Fibroblast of lung (primary cell): ENCODE results near the gene MSLN. TPM values are rescaled to one million over a fixed set of nuclear protein-coding genes. Genes with fewer than 3 reads are reported as not detected.

Source experiments
- DNase-seq, 2 donors: peaks; one replicate each; pipeline versions ENCODE4 v3.0.0 to v3.0.0-alpha.2; 2010; ENCODE audit warnings: low read depth in 2 of 2
- H2AFZ ChIP-seq: 2 replicates; pipeline ENCODE4 v1.5.1; 2012; ENCODE audit warnings: low read length, control low read depth, inconsistent platforms
- H3K27ac ChIP-seq: 2 replicates; pipeline ENCODE4 v1.5.1; 2011; ENCODE audit warnings: low read length, control low read depth; ENCODE audit not compliant: insufficient read depth
- H3K27me3 ChIP-seq: 2 replicates; pipeline ENCODE4 v1.5.1; 2011; ENCODE audit warnings: mild to moderate bottlenecking, low read length; ENCODE audit not compliant: control insufficient read depth, insufficient read depth
- H3K36me3 ChIP-seq: 2 replicates; pipeline ENCODE4 v1.5.1; 2011; ENCODE audit warnings: low read length; ENCODE audit not compliant: control insufficient read depth, insufficient read depth
- H3K4me1 ChIP-seq: 2 replicates; pipeline ENCODE4 v1.5.1; 2011; ENCODE audit warnings: low read length; ENCODE audit not compliant: control insufficient read depth, insufficient read depth; ENCODE audit errors: extremely low read depth
- H3K4me2 ChIP-seq: 2 replicates; pipeline ENCODE4 v1.5.1; 2011; ENCODE audit warnings: low read length, control low read depth; ENCODE audit not compliant: insufficient read depth; ENCODE audit errors: extremely low read depth
- H3K4me3 ChIP-seq, 4 experiments: fragments of 200-600 bp in 1 of 4; sonication (generic) in 1 of 4; replicated peaks in 1 of 4; 2 replicates each; pipeline ENCODE4 v1.5.1; 2011 to 2016; ENCODE audit warnings: low read length in 4 of 4, low read depth in 3 of 4, mild to moderate bottlenecking in 3 of 4, control low read depth in 2 of 4, inconsistent platforms in 1 of 4, mixed read lengths in 1 of 4; ENCODE audit not compliant: insufficient read depth in 1 of 4; ENCODE audit errors: control extremely low read depth in 1 of 4
- H3K79me2 ChIP-seq: 2 replicates; pipeline ENCODE4 v1.5.1; 2012; ENCODE audit warnings: mild to moderate bottlenecking, low read length, inconsistent platforms; ENCODE audit not compliant: control insufficient read depth, insufficient read depth
- H3K9ac ChIP-seq: 2 replicates; pipeline ENCODE4 v1.5.1; 2011; ENCODE audit warnings: mild to moderate bottlenecking, low read length, control low read depth; ENCODE audit not compliant: insufficient read depth
- H3K9me3 ChIP-seq: 2 replicates; pipeline ENCODE4 v1.5.1; 2012; ENCODE audit warnings: low read depth, low read length; ENCODE audit not compliant: control insufficient read depth, insufficient read depth
- H4K20me1 ChIP-seq: 2 replicates; pipeline ENCODE4 v1.5.1; 2011; ENCODE audit warnings: low read length; ENCODE audit not compliant: control insufficient read depth, insufficient read depth; ENCODE audit errors: extremely low read depth
- EZH2 ChIP-seq: IDR thresholded peaks from 2 replicates; pipeline ENCODE4 v1.5.1; 2012; ENCODE audit warnings: low read length, control low read depth, mild to moderate bottlenecking; ENCODE audit errors: missing control alignments
- polyA plus RNA-seq, 2 donors: library from polyadenylated mRNA; depleted of rRNA in 1 of 2; stranded (reverse) in 1 of 2; unstranded in 1 of 2; fragments of >200 nt; gene quantifications; 2 replicates each; pipeline ENCODE4 v1.2.1, GENCODE V29; 2011 to 2012; ENCODE audit warnings: missing spikeins in 1 of 2
- total RNA-seq: library from RNA; depleted of rRNA; stranded (reverse); fragments of >200 nt; gene quantifications from 2 replicates; pipeline ENCODE4 v1.2.1, GENCODE V29; 2014
- TF ChIP-seq, protein P1 (sequence below), 2 donors: IDR thresholded peaks in 1 of 2; conservative IDR thresholded peaks in 1 of 2; 1 replicate in 1 of 2; 2 replicates in 1 of 2; pipeline ENCODE4 v1.5.1; 2011 to 2012; ENCODE audit warnings: low read length in 2 of 2, control low read depth in 1 of 2, inconsistent platforms in 1 of 2, low read depth in 1 of 2, mild to moderate bottlenecking in 1 of 2

MSLN gene
- total and polyA plus RNA-seq, 2 donors (not counting 1 experiment from before 2014, with no cell fraction given), result not detected

DNA sequence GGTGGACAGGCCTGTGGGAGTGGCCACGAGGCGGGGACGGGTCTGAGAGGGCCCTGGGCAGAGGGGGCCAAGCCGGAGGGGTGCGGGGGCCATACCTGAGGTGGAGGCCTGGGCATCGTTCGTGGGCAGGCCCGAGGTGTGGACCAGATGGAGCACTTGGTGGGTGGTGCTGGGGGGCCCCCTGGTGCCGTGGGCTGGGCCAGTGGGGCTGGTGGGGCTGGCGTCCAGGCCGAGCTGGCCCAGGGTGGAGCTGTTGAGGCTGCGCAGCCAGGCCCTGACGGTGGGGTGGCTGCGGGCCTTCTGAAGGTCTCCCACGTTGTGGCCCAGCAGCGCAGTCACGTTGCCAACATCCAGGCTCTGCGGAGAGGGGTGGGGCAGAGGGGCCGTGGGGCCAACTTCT lies 9.4 kb downstream of the MSLN start:
- Histone ChIP-seq H3K36me3 (no peaks in the 10 kb centered on the region), H4K20me1 (no peaks in the 10 kb centered on the region), H3K27ac (no peak overlapping the region), H3K27me3 (no peaks in the 10 kb centered on the region), H3K9ac (no peak overlapping the region), H3K4me1 (no peaks in the 10 kb centered on the region), H3K4me2 (no peak overlapping the region), H3K4me3 (no peak overlapping the region), H3K9me3 (no peaks in the 10 kb centered on the region), H3K79me2 (no peaks in the 10 kb centered on the region), H2AFZ (no peak overlapping the region)
- DNase-seq, result no peak
- no peak for TF ChIP-seq EZH2
- TF ChIP-seq, protein P1, sequence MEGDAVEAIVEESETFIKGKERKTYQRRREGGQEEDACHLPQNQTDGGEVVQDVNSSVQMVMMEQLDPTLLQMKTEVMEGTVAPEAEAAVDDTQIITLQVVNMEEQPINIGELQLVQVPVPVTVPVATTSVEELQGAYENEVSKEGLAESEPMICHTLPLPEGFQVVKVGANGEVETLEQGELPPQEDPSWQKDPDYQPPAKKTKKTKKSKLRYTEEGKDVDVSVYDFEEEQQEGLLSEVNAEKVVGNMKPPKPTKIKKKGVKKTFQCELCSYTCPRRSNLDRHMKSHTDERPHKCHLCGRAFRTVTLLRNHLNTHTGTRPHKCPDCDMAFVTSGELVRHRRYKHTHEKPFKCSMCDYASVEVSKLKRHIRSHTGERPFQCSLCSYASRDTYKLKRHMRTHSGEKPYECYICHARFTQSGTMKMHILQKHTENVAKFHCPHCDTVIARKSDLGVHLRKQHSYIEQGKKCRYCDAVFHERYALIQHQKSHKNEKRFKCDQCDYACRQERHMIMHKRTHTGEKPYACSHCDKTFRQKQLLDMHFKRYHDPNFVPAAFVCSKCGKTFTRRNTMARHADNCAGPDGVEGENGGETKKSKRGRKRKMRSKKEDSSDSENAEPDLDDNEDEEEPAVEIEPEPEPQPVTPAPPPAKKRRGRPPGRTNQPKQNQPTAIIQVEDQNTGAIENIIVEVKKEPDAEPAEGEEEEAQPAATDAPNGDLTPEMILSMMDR (conservative IDR thresholded peaks at IDR 0.05 in 1 of 2, IDR thresholded peaks at IDR 0.05 in 1 of 2; ENCODE audit: low read depth in 1 of 2, low read length in 2 of 2), result no peak

DNA sequence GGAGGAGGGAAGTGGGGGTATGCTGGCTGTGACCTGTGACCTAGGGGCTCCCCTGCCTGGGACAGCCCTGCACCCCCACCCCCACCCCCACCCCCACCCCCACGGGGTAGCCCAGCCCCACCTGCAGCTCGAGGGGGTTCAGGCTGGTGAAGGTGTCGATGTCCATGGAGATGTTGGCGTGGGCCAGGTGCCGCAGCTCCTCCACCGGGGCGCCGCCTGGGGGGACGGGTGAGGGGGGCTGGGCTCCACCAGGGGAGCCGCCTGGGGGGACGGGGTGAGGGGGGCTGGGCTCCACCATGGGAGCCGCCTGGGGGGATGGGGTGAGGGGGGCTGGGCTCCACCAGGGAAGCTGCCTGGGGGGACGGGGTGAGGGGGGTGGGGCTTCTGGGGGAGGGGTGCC lies 9.9 kb downstream of the MSLN start:
- H3K36me3 ChIP-seq, result no peaks in the 10 kb centered on the region
- no peak overlapping the region for H3K27ac ChIP-seq
- H3K9me3 ChIP-seq, result no peaks in the 10 kb centered on the region

DNA sequence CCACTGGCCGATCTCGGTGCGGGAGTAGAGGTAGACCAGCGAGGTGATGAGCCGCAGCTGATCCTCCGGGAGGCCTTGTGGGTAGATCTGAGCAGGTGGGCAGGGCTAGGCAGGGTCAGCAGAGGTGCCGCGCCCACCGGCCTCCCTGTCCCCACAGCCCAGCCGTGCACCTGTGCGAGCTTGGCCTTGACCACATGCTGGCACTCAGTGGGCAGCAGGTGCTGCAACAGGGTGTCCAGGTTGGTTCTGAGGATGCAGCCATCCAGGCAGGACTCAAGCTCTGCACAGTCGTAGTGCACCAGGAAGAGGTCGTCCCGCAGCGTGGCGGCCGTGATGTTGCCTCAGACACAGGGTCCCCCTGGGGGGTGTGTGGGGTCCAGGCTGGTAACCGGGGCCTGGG lies 12.4 kb downstream of the MSLN start:
- Histone ChIP-seq H3K79me2 (no peaks in the 10 kb centered on the region), H3K4me2 (no peak overlapping the region), H2AFZ (no peak overlapping the region), H3K9me3 (no peaks in the 10 kb centered on the region), H3K4me1 (no peaks in the 10 kb centered on the region), H3K27me3 (no peaks in the 10 kb centered on the region), H3K36me3 (no peaks in the 10 kb centered on the region), H3K27ac (no peak overlapping the region), H4K20me1 (no peaks in the 10 kb centered on the region), H3K9ac (no peak overlapping the region), H3K4me3 (no peak overlapping the region)
- no peak for DNase-seq
- TF ChIP-seq, protein P1 (conservative IDR thresholded peaks at IDR 0.05 in 1 of 2, IDR thresholded peaks at IDR 0.05 in 1 of 2; ENCODE audit: low read depth in 1 of 2, low read length in 2 of 2), result no peak

More for the DNA sequence above, 9.9 kb downstream of the MSLN start:
- H3K4me1 ChIP-seq, result no peaks in the 10 kb centered on the region
- no peaks in the 10 kb centered on the region for H3K27me3 ChIP-seq
- no peak overlapping the region for H3K9ac ChIP-seq
- H3K4me3 ChIP-seq, result no peak overlapping the region
- no peak overlapping the region for H2AFZ ChIP-seq
- no peaks in the 10 kb centered on the region for H4K20me1 ChIP-seq
- no peaks in the 10 kb centered on the region for H3K79me2 ChIP-seq
- no peak for TF ChIP-seq EZH2
- TF ChIP-seq, protein P1 (conservative IDR thresholded peaks at IDR 0.05 in 1 of 2, IDR thresholded peaks at IDR 0.05 in 1 of 2; ENCODE audit: low read depth in 1 of 2, low read length in 2 of 2), result no peak
- no peak for DNase-seq
- no peak overlapping the region for H3K4me2 ChIP-seq
